GM03348 (cell line): ENCODE measurements around the gene ARMC2.

ENCODE experiments used
- DNase-seq: peaks from one replicate; pipeline ENCODE4 v3.0.0; 2012; ENCODE audit warnings: low spot score

Gene ARMC2

DNA sequence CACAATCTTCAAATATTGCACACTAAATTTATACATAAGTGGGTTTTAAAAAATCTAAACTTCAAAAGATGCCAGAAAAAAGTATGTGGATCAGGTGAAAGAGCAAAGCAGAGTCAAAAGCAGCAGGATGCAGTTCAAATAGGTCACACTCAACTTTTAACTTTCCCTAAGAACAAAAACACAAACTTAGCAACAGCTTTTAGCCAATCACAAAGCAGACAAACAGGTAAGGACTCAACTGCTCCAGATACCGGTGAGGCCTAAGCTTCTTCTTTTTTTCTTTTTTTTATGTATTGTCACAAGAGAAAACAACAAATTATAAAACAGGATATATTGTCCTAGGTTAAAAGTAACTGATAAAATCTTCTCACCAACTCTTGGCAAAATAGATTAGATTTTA is 171.7 kb downstream of the ARMC2 start:
- no peak for DNase-seq

DNA sequence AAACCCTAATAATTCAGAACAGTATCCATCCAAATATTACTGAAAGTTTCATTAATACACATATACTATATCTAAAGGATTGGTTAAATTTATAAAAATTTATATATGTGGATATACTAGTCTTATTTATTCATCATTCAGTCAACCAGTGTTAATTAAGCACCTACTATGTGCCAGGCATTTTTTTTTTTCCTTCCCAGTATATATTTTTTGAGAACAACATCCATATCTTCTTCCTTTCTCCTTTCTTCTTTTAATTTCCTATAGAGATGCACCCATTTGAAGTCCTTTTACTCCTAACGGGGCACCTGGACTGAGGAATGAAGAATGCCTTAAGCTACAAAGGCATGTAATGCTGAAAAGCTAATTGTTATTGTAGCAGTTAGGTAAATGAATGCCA is 173.6 kb downstream of the ARMC2 start:
- no peak for DNase-seq

DNA sequence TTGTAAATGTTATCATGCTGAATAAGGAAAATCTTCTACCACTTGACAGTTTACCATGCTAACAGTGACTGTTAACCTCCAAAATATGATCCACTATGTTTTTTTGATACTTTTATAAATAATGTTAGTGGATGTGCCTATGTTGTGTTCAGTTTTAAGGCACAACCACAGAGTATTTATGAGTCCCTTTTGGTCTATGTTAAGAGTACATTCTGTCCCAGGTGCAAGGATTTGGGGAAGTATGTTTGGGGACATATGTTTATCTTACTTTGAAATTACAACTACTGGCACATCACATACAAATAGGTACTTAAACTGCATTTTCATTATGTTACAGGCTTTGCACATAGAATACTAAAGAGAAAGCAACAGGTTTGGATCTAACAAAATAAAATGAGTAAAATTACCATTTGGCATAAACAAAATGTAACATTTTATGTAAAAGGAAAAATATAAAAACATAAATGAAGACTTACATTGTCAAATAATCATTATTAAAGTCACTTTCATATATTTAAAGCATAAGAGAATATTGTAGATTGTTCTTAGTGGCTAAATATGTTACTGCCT is 175.2 kb downstream of the ARMC2 start:
- no peak for DNase-seq
